GM18505 (cell line): ENCODE measurements around the gene TMEM203.

Experiments
- ATAC-seq: cut with Tn5 transposase; IDR thresholded peaks from one replicate; pipeline ENCODE4 v1.9.1; 2021; ENCODE audit not compliant: unreplicated experiment
- POLR2A ChIP-seq: IDR thresholded peaks from 4 replicates; pipeline ENCODE4 v1.6.1; 2011; ENCODE audit warnings: borderline replicate concordance; ENCODE audit not compliant: insufficient read depth, insufficient read length; ENCODE audit errors: extremely low read depth

Gene TMEM203

GRCh38 chr9:137205126-137206069 is at the start of gene TMEM203, which contains the start of gene NDOR1:
Gene TMEM203 (minus strand): TSS chr9:137205648. CDS start chr9:137205414, 234 bp downstream.
Gene NDOR1 (plus strand): TSS chr9:137205700. CDS start chr9:137205778, 78 bp downstream.
- ATAC-seq, result peak; percentile 39
- peak; percentile 89 for TF ChIP-seq POLR2A

- TF ChIP-seq POLR2A, result peak; percentile 63
- peak; percentile 77 for ATAC-seq
Observed at GRCh38 chr9:137254624-137255447, 49.4 kb upstream of the TMEM203 start, which contains the start of gene NELFB. Gene NELFB (plus strand): TSS chr9:137255327.

- no peak for TF ChIP-seq POLR2A
- no peak for ATAC-seq
Observed at GRCh38 chr9:137253717-137254623, 48.5 kb upstream of the TMEM203 start.

DNA sequence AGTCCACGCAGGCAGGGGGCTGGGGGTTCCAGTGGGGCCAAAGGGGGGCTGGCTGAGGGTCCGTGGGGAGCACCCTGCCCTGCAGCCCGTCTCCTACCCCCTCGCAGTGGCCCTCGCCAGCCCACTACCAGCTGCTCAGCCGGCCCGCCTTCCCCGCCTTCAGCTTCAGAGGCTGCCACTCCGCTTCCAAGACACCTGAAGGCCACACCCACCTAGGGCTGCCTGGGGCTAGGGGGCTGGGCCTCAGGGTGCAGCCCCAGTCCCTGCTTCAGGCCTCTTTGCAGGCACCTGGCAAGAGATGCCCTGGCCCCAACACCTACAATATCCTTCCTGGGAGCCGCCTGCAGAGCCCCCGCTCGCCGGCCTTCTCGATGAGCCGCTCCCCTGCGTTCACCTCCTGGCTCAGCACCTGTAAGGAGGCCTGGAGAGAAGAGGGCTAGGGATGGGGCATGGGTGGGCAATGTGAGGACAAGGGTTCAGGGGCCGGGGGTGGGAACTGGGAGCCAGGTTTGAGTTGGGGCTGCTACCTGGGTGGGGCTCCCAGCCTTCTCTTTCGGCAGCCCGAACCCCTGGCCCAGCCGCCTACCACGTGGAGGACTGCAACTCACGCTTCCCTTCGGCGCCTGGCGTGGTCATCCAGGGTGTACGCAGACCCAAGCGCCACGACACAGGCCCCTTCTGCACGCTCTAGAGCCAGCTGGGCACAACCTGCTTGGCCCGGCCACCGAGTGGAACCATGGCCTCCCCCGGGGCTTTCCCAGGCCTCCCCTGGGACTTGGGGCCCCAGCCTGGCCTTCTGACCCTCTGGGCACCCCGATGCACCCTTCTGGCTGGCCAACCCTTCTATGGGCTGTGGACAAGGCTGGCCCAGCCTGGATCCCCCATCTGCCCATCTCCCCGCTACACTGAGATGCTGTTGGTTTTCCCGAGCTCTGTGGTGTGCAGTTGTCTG is 47.4 kb upstream of the TMEM203 start:
- no peak for ATAC-seq
- TF ChIP-seq POLR2A, result no peak

- no peak for ATAC-seq
- no peak for TF ChIP-seq POLR2A
Observed at GRCh38 chr9:137251490-137252268, 46.2 kb upstream of the TMEM203 start.

DNA sequence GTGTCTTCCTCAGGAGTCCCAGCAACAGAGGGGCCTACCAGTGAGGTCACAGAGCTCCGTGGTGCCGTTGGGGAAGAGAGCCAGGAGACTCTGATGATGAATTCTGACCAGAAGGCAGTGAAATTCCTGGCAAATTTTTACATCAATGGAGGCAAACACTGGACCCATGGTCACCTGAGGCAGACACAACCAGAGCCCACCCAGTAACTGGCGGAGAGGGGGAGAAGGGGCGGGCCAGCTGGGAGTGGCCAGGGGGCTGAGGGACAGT is 45.7 kb upstream of the TMEM203 start, which contains the start of gene STPG3:
Gene STPG3, plus strand, starts transcription at position 93 of the 268 bp plus-strand sequence. Its CDS starts 1 bp downstream, at position 94.
- TF ChIP-seq POLR2A, result no peak
- no peak for ATAC-seq

GRCh38 chr9:137250329-137251193 is 45.1 kb upstream of the TMEM203 start:
- no peak for TF ChIP-seq POLR2A
- no peak for ATAC-seq

GRCh38 chr9:137247916-137248175 is 42.4 kb upstream of the TMEM203 start:
- TF ChIP-seq POLR2A, result no peak
- no peak for ATAC-seq

DNA sequence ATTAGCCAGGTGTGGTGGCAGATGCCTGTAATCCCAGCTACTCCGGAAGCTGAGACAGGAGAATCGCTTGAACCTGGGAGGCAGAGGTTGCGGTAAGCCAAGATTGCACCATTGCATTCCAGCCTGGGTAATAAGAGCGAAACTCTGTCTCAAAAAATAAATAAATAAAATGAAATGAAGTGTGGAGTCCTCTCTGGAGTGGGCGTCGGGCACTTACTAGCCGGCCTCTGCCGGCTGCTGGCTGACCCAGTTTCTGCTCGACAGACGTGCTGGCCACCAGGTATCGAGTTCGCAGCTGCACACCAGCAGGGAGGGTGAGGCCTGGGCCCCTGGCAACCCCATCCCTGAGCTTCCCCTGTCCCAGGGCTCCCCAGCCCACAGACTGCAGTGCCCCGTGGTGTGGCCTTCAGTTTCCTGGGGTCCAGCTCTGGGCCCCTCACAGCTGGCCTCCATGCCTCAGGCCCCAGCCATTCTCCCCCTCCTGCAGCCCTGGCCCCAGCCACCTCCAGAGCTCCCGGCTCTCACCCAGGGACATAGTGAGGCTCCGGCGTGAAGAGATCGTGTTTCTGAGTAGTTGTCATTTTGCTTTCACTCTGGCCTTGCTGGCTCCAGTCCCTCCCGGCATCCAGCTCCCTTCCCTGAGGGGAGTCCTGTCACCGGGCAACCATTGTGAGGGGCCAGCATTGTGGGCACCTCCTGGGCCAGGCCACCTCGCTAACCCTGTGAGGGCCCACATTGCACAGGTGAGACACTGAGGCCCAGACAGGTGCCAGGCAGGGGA is 41.9 kb upstream of the TMEM203 start:
- TF ChIP-seq POLR2A, result no peak
- no peak for ATAC-seq
